ENCODE results near the gene ADPRS.

The ADPRS gene

DNA sequence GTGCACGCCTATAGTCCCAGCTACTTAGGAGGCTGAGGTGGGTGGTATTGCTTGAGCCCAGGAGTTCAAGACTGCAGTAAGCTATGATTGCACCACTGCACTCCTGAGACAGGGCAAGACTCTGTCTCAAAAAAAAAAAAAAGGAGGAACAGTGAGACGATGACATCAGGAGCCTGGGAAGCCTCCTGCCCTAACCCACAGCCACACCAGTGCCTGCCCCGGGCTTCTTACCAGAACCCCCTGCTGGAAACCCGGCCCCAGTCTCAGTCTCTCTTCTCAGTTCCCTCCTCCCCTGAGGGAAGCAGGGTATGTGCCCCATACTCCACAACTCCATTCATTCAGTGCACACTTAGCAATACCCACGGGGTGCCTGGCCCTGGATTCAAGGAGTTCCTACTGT is 27.2 kb downstream of the ADPRS start:
- Histone ChIP-seq H3F3A (ENCODE audit: low read depth) (no peaks in the 10 kb centered on the region), H3K79me2 (ENCODE audit: insufficient read depth, low read length) (no peaks in the 10 kb centered on the region), H2AFZ (ENCODE audit: low read length) (no peak overlapping the region), H3K4me1 (ENCODE audit: insufficient read depth, low read length, poor library complexity, severe bottlenecking) (peaks cover 8% of the 10 kb centered on the region), H3K27me3 (ENCODE audit: insufficient read depth, low read length, poor library complexity, severe bottlenecking) (no peaks in the 10 kb centered on the region), H3K4me2 (ENCODE audit: low read depth, low read length, poor library complexity, severe bottlenecking) (no peak overlapping the region), H3K4me3 (ENCODE audit: low read length, poor library complexity, severe bottlenecking) (no peak overlapping the region), H4K20me1 (ENCODE audit: insufficient read depth, low read length, poor library complexity, severe bottlenecking) (no peaks in the 10 kb centered on the region), H3K9me3 (ENCODE audit: insufficient read depth, low read depth, low read length) (no peaks in the 10 kb centered on the region), H3K36me3 (ENCODE audit: insufficient read depth, low read length) (no peaks in the 10 kb centered on the region), H3K9ac (ENCODE audit: low read depth, low read length, poor library complexity, severe bottlenecking) (no peak overlapping the region), H3K9me2 (replicated peaks; ENCODE audit: low read depth, low read length) (no peaks in the 10 kb centered on the region)
- TF ChIP-seq EZH2phosphoT487 (IDR thresholded peaks at IDR 0.05; ENCODE audit: borderline replicate concordance) (no peak), CTCF (conservative IDR thresholded peaks at IDR 0.05; ENCODE audit: low read length) (no peak)

GRCh38 chr1:36116901-36117300 is 28.2 kb downstream of the ADPRS start:
- Histone ChIP-seq H2AFZ (ENCODE audit: low read length) (no peak overlapping the region), H3F3A (ENCODE audit: low read depth) (no peaks in the 10 kb centered on the region), H3K4me2 (ENCODE audit: low read depth, low read length, poor library complexity, severe bottlenecking) (no peak overlapping the region), H3K27me3 (ENCODE audit: insufficient read depth, low read length, poor library complexity, severe bottlenecking) (no peaks in the 10 kb centered on the region), H4K20me1 (ENCODE audit: insufficient read depth, low read length, poor library complexity, severe bottlenecking) (no peaks in the 10 kb centered on the region), H3K36me3 (ENCODE audit: insufficient read depth, low read length) (no peaks in the 10 kb centered on the region), H3K79me2 (ENCODE audit: insufficient read depth, low read length) (no peaks in the 10 kb centered on the region), H3K9ac (ENCODE audit: low read depth, low read length, poor library complexity, severe bottlenecking) (no peak overlapping the region), H3K9me2 (replicated peaks; ENCODE audit: low read depth, low read length) (no peaks in the 10 kb centered on the region), H3K4me1 (ENCODE audit: insufficient read depth, low read length, poor library complexity, severe bottlenecking) (no peaks in the 10 kb centered on the region), H3K9me3 (ENCODE audit: insufficient read depth, low read depth, low read length) (no peaks in the 10 kb centered on the region), H3K4me3 (ENCODE audit: low read length, poor library complexity, severe bottlenecking) (no peak overlapping the region)
- TF ChIP-seq CTCF (conservative IDR thresholded peaks at IDR 0.05; ENCODE audit: low read length) (no peak), EZH2phosphoT487 (IDR thresholded peaks at IDR 0.05; ENCODE audit: borderline replicate concordance) (no peak)

- TF ChIP-seq CTCF (conservative IDR thresholded peaks at IDR 0.05; ENCODE audit: low read length) = no peak
- no peak for TF ChIP-seq EZH2phosphoT487 (IDR thresholded peaks at IDR 0.05; ENCODE audit: borderline replicate concordance)
- H3K27me3 ChIP-seq (ENCODE audit: insufficient read depth, low read length, poor library complexity, severe bottlenecking) = no peaks in the 10 kb centered on the region
- H3K4me1 ChIP-seq (ENCODE audit: insufficient read depth, low read length, poor library complexity, severe bottlenecking) = no peaks in the 10 kb centered on the region
- no peaks in the 10 kb centered on the region for H3F3A ChIP-seq (ENCODE audit: low read depth)
- no peaks in the 10 kb centered on the region for H3K79me2 ChIP-seq (ENCODE audit: insufficient read depth, low read length)
- no peaks in the 10 kb centered on the region for H3K9me2 ChIP-seq (replicated peaks; ENCODE audit: low read depth, low read length)
- H3K4me3 ChIP-seq (ENCODE audit: low read length, poor library complexity, severe bottlenecking) = no peak overlapping the region
- H2AFZ ChIP-seq (ENCODE audit: low read length) = no peak overlapping the region
- H3K9me3 ChIP-seq (ENCODE audit: insufficient read depth, low read depth, low read length) = no peaks in the 10 kb centered on the region
- no peaks in the 10 kb centered on the region for H4K20me1 ChIP-seq (ENCODE audit: insufficient read depth, low read length, poor library complexity, severe bottlenecking)
- H3K4me2 ChIP-seq (ENCODE audit: low read depth, low read length, poor library complexity, severe bottlenecking) = no peak overlapping the region
- H3K9ac ChIP-seq (ENCODE audit: low read depth, low read length, poor library complexity, severe bottlenecking) = no peak overlapping the region
- no peaks in the 10 kb centered on the region for H3K36me3 ChIP-seq (ENCODE audit: insufficient read depth, low read length)
These were observed 29.9 kb downstream of the ADPRS start for GRCh38 chr1:36118447-36119204.

All from Loucy (cell line).